ENCODE data around the gene NR1H4. TPM values are rescaled to one million over a fixed set of nuclear protein-coding genes. Genes with fewer than 3 reads are reported as not detected.
"Not testable (repeated sequence)": the region's sequence is repeated elsewhere in the genome, so short reads cannot be mapped to it uniquely, and the experiment has no call there.

Gene NR1H4
- total RNA-seq (not detected), polyA plus RNA-seq (not detected)

- Mint-ChIP-seq H3K27ac (no peak within 1 kb of the TSS), H3K4me3 (no peak within 1 kb of the TSS), H3K4me1 (no peaks in the 10 kb centered on the region), H3K27me3 (peaks cover 0 to 13% of the 10 kb centered on the region in 2 donors), H3K9me3 (peaks cover 0 to 4% (median 0%) of the 10 kb centered on the region in 8 donors), H3K36me3 (no peaks in the 10 kb centered on the region)
- ChIA-PET CTCF (ENCODE audit: partially characterized antibody) (no interaction called here), POLR2A (ENCODE audit: partially characterized antibody) (no interaction called here)
- Histone ChIP-seq H3K27ac (ENCODE audit: low read depth, low read length) (no peak within 1 kb of the TSS), H3K4me1 (ENCODE audit: insufficient read depth, low read length) (no peaks in the 10 kb centered on the region), H3K4me3 (ENCODE audit: low read length in 2 of 2) (no peak within 1 kb of the TSS), H3K36me3 (ENCODE audit: insufficient read depth, low read length) (no peaks in the 10 kb centered on the region), H3K27me3 (ENCODE audit: insufficient read depth, low read length) (no peaks in the 10 kb centered on the region), H3K9me3 (ENCODE audit: control insufficient read depth in 1 of 2, low read length in 2 of 2) (no peaks in the 10 kb centered on the region)
- no peak for DNase-seq
- intact Hi-C loops (cut with micrococcal nuclease): no loop called here
These were observed at the start of gene NR1H4 for GRCh38 chr12:100473716-100474150. NR1H4 (plus strand) TSS chr12:100473866; CDS start chr12:100493324, 19,458 bp downstream.

- H3K27ac Mint-ChIP-seq: no peak overlapping the region
- H3K36me3 Mint-ChIP-seq: peaks cover 0 to 3% of the 10 kb centered on the region in 2 donors
- no peak overlapping the region for H3K4me3 Mint-ChIP-seq
- CTCF ChIA-PET (ENCODE audit: partially characterized antibody): interaction anchor here (1.1 kb wide), 1 partner anchor 12 kb away, joined by 3 read pairs; no protein-coding TSS in a partner anchor
- DNase-seq: no peak
- H3K27me3 ChIP-seq (ENCODE audit: insufficient read depth, low read length): no peaks in the 10 kb centered on the region
- H3K4me1 Mint-ChIP-seq: no peaks in the 10 kb centered on the region
- POLR2A ChIA-PET (ENCODE audit: partially characterized antibody): interaction anchor here (0.6 kb wide), 1 partner anchor 78 kb away, joined by 6 read pairs; no protein-coding TSS in a partner anchor
- H3K4me1 ChIP-seq (ENCODE audit: insufficient read depth, low read length): no peaks in the 10 kb centered on the region
- peaks cover 7 to 8% of the 10 kb centered on the region in 2 donors for H3K27me3 Mint-ChIP-seq
- no peaks in the 10 kb centered on the region for H3K36me3 ChIP-seq (ENCODE audit: insufficient read depth, low read length)
- no peak overlapping the region for H3K27ac ChIP-seq (ENCODE audit: low read depth, low read length)
- intact Hi-C loops (cut with micrococcal nuclease): no loop called here
- peaks cover 6 to 27% (median 8%) of the 10 kb centered on the region in 8 donors for H3K9me3 Mint-ChIP-seq
- H3K4me3 ChIP-seq (ENCODE audit: low read length in 2 of 2): no peak overlapping the region
- no peaks in the 10 kb centered on the region for H3K9me3 ChIP-seq (ENCODE audit: control insufficient read depth in 1 of 2, low read length in 2 of 2)
These were observed 47.5 kb upstream of the NR1H4 start for GRCh38 chr12:100426145-100426544.

GRCh38 chr12:100427078-100427477 is 46.6 kb upstream of the NR1H4 start:
- Mint-ChIP-seq H3K4me1 (no peaks in the 10 kb centered on the region), H3K36me3 (peaks cover 0 to 3% of the 10 kb centered on the region in 2 donors), H3K27me3 (peaks cover 7 to 8% of the 10 kb centered on the region in 2 donors), H3K4me3 (no peak overlapping the region), H3K9me3 (peaks cover 6 to 28% (median 9%) of the 10 kb centered on the region in 8 donors), H3K27ac (peak overlapping the region in 1 of 7 donors; percentile 14)
- CTCF ChIA-PET (ENCODE audit: partially characterized antibody): no interaction called here
- Histone ChIP-seq H3K27me3 (ENCODE audit: insufficient read depth, low read length) (no peaks in the 10 kb centered on the region), H3K4me3 (ENCODE audit: low read length in 2 of 2) (no peak overlapping the region), H3K9me3 (ENCODE audit: control insufficient read depth in 1 of 2, low read length in 2 of 2) (no peaks in the 10 kb centered on the region), H3K27ac (ENCODE audit: low read depth, low read length) (no peak overlapping the region), H3K36me3 (ENCODE audit: insufficient read depth, low read length) (no peaks in the 10 kb centered on the region), H3K4me1 (ENCODE audit: insufficient read depth, low read length) (no peaks in the 10 kb centered on the region)
- POLR2A ChIA-PET (ENCODE audit: partially characterized antibody): no interaction called here
- intact Hi-C loops (cut with micrococcal nuclease): no loop called here
- DNase-seq: no peak

- H3K4me1 ChIP-seq (ENCODE audit: insufficient read depth, low read length); H3K4me1 Mint-ChIP-seq; H3K27ac ChIP-seq (ENCODE audit: low read depth, low read length); intact Hi-C loops (cut with micrococcal nuclease); H3K27me3 Mint-ChIP-seq; H3K4me3 Mint-ChIP-seq; H3K36me3 Mint-ChIP-seq; CTCF ChIA-PET (ENCODE audit: partially characterized antibody); POLR2A ChIA-PET (ENCODE audit: partially characterized antibody); DNase-seq; H3K36me3 ChIP-seq (ENCODE audit: insufficient read depth, low read length); H3K27ac Mint-ChIP-seq; H3K27me3 ChIP-seq (ENCODE audit: insufficient read depth, low read length); H3K9me3 ChIP-seq (ENCODE audit: control insufficient read depth in 1 of 2, low read length in 2 of 2); H3K4me3 ChIP-seq (ENCODE audit: low read length in 2 of 2): not testable (repeated sequence)
- peaks cover 0 to 23% (median 6%) of the 10 kb centered on the region in 8 donors for H3K9me3 Mint-ChIP-seq
These were observed 43.4 kb upstream of the NR1H4 start for GRCh38 chr12:100430251-100430650.

- no peaks in the 10 kb centered on the region for H3K4me1 Mint-ChIP-seq
- intact Hi-C loops (cut with micrococcal nuclease): no loop called here
These were observed 40.0 kb upstream of the NR1H4 start for GRCh38 chr12:100433701-100434100.

GRCh38 chr12:100434177-100434576 is 39.5 kb upstream of the NR1H4 start:
- Mint-ChIP-seq H3K9me3 (peaks cover 0 to 10% (median 0%) of the 10 kb centered on the region in 8 donors), H3K4me1 (no peaks in the 10 kb centered on the region), H3K27me3 (peaks cover 0 to 2% of the 10 kb centered on the region in 2 donors), H3K36me3 (no peaks in the 10 kb centered on the region), H3K27ac (no peak overlapping the region), H3K4me3 (no peak overlapping the region)
- Histone ChIP-seq H3K27ac (ENCODE audit: low read depth, low read length) (no peak overlapping the region), H3K4me3 (ENCODE audit: low read length in 2 of 2) (no peak overlapping the region), H3K4me1 (ENCODE audit: insufficient read depth, low read length) (no peaks in the 10 kb centered on the region), H3K36me3 (ENCODE audit: insufficient read depth, low read length) (no peaks in the 10 kb centered on the region), H3K9me3 (ENCODE audit: control insufficient read depth in 1 of 2, low read length in 2 of 2) (no peaks in the 10 kb centered on the region), H3K27me3 (ENCODE audit: insufficient read depth, low read length) (no peaks in the 10 kb centered on the region)
- ChIA-PET CTCF (ENCODE audit: partially characterized antibody) (no interaction called here), POLR2A (ENCODE audit: partially characterized antibody) (no interaction called here)
- intact Hi-C loops (cut with micrococcal nuclease): no loop called here
- DNase-seq: no peak

More at GRCh38 chr12:100433701-100434100, 40.0 kb upstream of the NR1H4 start:
- no peak for DNase-seq
- no peak overlapping the region for H3K4me3 ChIP-seq (ENCODE audit: low read length in 2 of 2)
- Mint-ChIP-seq H3K27me3 (peaks cover 0 to 2% of the 10 kb centered on the region in 2 donors), H3K36me3 (no peaks in the 10 kb centered on the region), H3K27ac (no peak overlapping the region), H3K4me3 (no peak overlapping the region), H3K9me3 (peaks cover 0 to 10% (median 0%) of the 10 kb centered on the region in 8 donors)
- no peaks in the 10 kb centered on the region for H3K27me3 ChIP-seq (ENCODE audit: insufficient read depth, low read length)
- H3K36me3 ChIP-seq (ENCODE audit: insufficient read depth, low read length): no peaks in the 10 kb centered on the region
- CTCF ChIA-PET (ENCODE audit: partially characterized antibody): no interaction called here
- H3K4me1 ChIP-seq (ENCODE audit: insufficient read depth, low read length): no peaks in the 10 kb centered on the region
- POLR2A ChIA-PET (ENCODE audit: partially characterized antibody): no interaction called here
- no peaks in the 10 kb centered on the region for H3K9me3 ChIP-seq (ENCODE audit: control insufficient read depth in 1 of 2, low read length in 2 of 2)
- H3K27ac ChIP-seq (ENCODE audit: low read depth, low read length): no peak overlapping the region

- Mint-ChIP-seq H3K4me3 (no peak overlapping the region), H3K27ac (no peak overlapping the region), H3K27me3 (peaks cover 0 to 2% of the 10 kb centered on the region in 2 donors), H3K9me3 (peaks cover 0 to 4% (median 0%) of the 10 kb centered on the region in 8 donors), H3K4me1 (no peaks in the 10 kb centered on the region), H3K36me3 (no peaks in the 10 kb centered on the region)
- Histone ChIP-seq H3K4me1 (ENCODE audit: insufficient read depth, low read length) (no peaks in the 10 kb centered on the region), H3K36me3 (ENCODE audit: insufficient read depth, low read length) (no peaks in the 10 kb centered on the region), H3K4me3 (ENCODE audit: low read length in 2 of 2) (no peak overlapping the region), H3K27me3 (ENCODE audit: insufficient read depth, low read length) (no peaks in the 10 kb centered on the region), H3K9me3 (ENCODE audit: control insufficient read depth in 1 of 2, low read length in 2 of 2) (no peaks in the 10 kb centered on the region), H3K27ac (ENCODE audit: low read depth, low read length) (no peak overlapping the region)
- ChIA-PET POLR2A (ENCODE audit: partially characterized antibody) (no interaction called here), CTCF (ENCODE audit: partially characterized antibody) (no interaction called here)
- intact Hi-C loops (cut with micrococcal nuclease): no loop called here
- no peak for DNase-seq
These were observed 37.7 kb upstream of the NR1H4 start for GRCh38 chr12:100435957-100436356.

All from CD4-positive, alpha-beta memory T cell (primary cell).